HL-60/S4 treated with retinoic acid at 250 ng/mL for 4 days and 3 days (cell line): Measurements from ENCODE around the gene KIFC3.
"Not testable (repeated sequence)": the region's sequence is repeated elsewhere in the genome, so short reads cannot be mapped to it uniquely, and the experiment has no call there.

Experiments used
- in situ Hi-C: fragments of 300-500 bp; cut with MboI; formaldehyde crosslinking; loops from 2 replicates; pipeline ENCODE4 v1.7.0; 2022; ENCODE audit warnings: low sequenced_read_pairs

KIFC3 gene, protein sequence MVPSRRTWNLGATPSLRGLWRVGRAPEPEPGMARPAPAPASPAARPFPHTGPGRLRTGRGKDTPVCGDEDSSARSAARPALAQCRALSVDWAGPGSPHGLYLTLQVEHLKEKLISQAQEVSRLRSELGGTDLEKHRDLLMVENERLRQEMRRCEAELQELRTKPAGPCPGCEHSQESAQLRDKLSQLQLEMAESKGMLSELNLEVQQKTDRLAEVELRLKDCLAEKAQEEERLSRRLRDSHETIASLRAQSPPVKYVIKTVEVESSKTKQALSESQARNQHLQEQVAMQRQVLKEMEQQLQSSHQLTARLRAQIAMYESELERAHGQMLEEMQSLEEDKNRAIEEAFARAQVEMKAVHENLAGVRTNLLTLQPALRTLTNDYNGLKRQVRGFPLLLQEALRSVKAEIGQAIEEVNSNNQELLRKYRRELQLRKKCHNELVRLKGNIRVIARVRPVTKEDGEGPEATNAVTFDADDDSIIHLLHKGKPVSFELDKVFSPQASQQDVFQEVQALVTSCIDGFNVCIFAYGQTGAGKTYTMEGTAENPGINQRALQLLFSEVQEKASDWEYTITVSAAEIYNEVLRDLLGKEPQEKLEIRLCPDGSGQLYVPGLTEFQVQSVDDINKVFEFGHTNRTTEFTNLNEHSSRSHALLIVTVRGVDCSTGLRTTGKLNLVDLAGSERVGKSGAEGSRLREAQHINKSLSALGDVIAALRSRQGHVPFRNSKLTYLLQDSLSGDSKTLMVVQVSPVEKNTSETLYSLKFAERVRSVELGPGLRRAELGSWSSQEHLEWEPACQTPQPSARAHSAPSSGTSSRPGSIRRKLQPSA

GRCh38 chr16:57802341-57803133 lies at the start of gene KIFC3:
KIFC3 (minus strand) TSS chr16:57802491; CDS start chr16:57798243, 4,248 bp downstream.
- in situ Hi-C loops = no loop called here

GRCh38 chr16:57848181-57848580 lies 45.9 kb upstream of the KIFC3 start:
- in situ Hi-C loops = no loop called here

GRCh38 chr16:57846931-57847330 lies 44.6 kb upstream of the KIFC3 start:
- in situ Hi-C loops = not testable (repeated sequence)

DNA sequence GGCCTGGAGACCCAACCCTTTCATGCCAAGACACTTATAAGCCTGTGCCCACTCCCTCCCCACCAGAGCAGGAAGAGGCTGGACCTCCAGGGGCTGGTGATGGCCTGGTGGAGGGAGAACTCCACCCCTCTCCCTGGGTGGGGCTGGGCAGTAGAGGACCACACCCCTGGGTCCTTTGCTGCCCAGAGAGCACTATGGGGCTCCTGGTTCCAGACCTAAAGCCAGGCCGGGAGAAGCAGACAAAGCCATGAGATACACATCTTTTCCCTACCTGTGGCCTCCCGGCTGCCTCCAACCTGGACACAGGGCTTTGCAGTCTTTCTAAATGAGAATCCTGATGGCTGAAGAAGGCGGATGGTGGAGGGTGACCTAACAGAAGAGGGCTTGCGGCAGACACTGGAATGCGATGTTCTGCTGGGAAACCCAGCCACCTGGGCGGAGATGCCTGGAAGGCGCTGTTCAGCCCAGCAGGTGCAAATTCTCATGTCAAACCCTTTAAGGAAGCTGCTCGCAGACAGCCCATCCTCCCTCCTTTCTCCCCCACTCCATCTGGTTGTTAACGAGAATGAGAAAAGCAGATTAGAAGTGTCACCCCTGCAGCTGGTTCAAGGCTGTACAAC lies 43.9 kb upstream of the KIFC3 start:
- in situ Hi-C loops = no loop called here

- in situ Hi-C loops = no loop called here
Measured at GRCh38 chr16:57845115-57845514, 42.8 kb upstream of the KIFC3 start.

DNA sequence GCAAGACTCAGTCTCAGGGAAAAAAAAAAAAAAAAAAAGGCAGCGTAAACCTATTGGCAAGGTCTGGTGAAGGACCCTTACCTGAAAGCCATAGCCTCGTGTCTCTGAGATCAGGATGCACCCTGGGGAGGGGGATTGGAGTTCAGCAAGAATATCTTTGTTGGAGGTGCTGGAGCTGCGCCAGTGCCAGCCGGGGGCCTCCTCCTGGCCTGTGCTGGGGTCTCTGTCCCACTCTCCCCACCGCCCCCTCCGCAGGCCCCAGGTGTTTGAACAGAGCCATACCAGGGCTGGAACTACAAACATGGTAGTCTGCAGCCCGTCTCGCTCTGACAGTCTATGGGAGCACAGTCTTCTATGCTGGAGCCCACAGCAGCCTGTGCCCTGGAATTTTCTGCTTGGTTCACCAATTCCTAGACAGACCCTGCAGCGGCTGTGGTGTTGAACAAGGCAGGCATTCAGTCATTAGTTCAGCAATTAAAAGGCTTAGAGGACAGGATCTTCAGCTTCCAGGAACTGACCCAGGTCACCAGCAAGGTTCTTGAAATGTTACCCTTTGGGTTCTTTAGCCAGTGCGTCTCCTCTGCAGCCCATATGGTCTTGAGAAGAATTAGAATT lies 42.2 kb upstream of the KIFC3 start:
- in situ Hi-C loops = no loop called here

DNA sequence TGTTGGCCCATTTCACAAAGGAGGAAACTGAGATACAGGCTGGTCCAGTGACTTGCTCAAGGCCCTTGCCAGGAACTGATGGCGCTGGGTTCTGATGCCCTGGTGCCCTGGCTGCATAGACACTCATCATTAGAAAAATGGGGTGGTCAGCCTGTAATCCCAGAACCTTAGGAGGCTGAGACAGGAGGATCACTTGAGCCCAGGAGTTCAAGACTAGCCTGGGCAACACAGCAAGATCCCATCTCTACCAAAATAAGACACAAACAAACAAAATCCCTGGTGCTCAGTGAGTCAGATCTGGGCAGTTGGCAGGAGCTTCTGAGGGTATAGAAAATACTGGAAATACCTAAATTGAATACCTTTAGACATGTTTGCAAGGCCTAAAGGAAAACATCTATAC lies 41.1 kb upstream of the KIFC3 start:
- in situ Hi-C loops = no loop called here

DNA sequence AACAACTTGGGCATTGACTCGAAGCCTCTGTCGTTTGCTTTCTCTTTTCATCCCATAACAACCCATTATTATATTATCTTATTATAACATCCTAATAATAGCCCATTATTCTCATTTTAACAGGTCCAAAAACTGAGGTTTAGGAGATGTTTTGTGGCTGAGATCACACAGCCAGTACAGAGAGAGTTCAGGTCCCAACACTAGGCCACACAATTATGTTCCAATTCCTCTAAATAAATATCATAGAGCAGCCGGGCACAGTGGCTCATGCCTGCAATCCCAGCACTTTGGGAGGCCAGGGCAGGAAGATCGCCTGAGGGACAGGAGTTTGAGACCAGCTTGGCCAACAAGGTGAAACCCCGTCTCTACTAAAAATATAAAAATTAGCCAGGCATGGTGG lies 40.3 kb upstream of the KIFC3 start:
- in situ Hi-C loops = no loop called here

DNA sequence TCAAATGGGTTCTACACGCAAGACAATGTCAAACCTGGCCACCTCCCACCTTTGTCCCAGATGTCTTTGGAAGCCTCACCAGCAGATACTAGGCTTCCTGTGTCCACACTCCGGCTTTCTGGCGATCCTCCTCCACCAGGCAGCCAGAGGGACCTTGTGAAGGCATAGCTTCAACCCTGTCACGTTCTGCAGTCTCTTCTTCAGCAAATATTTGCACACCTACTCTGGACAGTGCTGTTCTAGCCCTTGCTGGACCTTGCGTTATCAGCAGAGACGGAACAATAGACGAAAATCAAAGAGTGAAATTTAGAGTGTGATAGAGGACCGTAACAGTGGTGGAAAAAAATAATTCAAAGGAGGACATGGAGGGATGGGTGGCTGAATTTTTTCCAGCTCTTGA lies 38.5 kb upstream of the KIFC3 start:
- in situ Hi-C loops = no loop called here

DNA sequence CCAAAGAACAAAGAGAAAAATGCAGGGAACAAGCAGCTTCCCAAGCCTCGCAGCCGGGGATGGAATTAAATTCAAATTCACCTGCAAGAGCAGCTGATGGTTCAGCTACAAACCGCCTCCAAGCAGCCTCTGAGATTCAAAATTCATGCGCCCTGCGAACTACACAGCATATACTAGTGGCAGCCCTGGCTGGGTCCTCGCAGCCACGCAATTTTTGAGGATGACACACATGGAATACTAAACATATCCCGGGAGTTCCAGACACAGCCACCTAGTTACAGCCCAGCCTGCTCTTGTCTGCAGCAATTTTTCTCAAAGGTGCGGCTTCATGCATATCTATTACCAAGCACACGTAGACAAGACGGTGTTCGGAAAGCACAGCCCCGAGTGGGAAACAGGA lies 35.9 kb upstream of the KIFC3 start:
- in situ Hi-C loops = no loop called here

GRCh38 chr16:57837305-57838125 lies 35.2 kb upstream of the KIFC3 start:
- in situ Hi-C loops = no loop called here

- in situ Hi-C loops = not testable (repeated sequence)
Measured at GRCh38 chr16:57835439-57835838, 33.1 kb upstream of the KIFC3 start.

DNA sequence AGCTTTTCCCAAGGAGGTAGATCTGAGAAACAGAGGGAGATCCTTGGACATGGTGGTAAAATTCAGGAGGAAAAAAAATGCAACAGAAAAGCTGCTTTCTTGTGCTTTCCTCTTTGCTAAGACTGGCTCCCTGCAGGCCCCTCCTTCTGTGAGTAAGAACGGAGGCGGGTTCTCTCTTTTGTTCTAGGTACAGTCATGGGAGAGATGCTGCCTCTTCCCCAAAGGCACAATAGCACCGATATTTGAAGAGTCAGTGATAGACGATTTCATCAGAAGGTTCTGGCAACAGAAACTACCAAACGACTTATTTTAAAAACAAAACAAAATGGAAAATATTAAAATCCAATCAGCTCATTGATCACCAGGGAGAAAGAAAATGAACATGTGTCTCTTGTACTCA lies 32.6 kb upstream of the KIFC3 start:
- in situ Hi-C loops = no loop called here

DNA sequence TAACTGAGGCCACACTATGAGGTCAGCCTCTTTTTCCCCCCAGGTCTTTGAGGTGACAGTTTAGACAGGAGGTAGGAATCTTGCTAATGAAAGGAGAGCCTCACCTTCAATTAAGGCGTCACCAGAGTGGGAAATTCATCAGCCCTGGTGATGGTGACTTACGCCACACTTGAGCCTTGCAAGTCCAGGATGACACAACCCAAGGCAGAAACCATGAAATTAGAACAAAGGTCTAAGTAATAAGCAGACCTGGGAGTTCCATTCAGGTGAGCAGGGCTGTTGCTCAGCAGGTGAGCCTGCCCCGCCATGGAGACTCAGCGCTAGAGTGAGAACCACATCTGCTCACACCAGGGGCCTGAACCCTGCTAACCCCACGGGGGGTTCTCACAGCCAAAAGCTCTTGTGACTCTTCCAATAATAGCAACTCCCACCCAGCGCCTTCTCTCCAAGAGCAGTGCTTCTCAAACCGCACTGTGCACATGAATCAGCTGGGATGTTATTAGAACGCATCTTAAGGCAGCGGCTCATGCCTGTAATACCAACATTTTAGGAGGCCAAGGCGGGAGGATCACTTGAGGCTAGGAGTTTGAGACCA lies 28.7 kb upstream of the KIFC3 start:
- in situ Hi-C loops = no loop called here

- in situ Hi-C loops = no loop called here
Measured at GRCh38 chr16:57829969-57830360, 27.7 kb upstream of the KIFC3 start.

DNA sequence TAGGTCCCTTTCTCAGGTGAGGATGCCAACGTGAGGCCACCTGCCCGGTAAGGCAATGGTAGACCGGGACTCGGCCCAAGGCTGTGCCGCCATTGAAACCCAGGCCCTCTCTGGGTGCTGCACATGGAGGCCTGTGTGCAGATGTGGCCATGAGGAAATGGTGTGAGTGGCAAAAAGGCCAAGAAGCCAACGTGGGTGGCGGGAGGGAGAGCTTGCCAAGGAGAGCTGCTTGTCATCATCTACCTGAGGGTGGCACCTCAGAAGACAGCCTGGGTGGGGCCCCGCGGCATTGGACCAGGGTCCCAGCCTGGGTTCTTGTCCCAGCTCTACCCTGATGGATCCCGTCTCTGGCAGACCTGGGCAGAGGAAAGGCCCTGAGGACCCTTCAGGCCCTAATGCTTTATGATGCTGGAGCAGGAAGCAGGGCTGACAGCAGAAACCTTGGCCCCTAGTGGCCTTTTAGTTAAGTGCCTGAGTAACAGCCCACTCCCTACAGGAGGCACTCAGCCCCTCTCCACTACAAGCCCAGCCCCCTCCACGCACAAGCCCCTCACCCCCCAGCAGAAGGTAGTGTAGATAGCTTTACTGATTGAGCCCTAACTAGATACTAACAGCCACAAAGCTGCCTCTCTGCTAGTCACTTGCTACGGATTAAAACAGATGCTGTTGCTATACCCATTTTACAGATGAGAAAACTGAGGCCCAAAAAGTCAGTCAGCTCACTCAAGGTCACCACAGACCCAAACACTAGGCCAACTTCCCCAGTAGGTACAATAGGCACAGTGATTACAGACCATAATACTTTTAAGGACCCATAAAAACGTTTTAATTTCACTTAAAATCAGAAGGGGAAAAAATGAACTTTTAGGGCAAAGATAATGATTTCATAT lies 26.2 kb upstream of the KIFC3 start:
- in situ Hi-C loops = no loop called here

DNA sequence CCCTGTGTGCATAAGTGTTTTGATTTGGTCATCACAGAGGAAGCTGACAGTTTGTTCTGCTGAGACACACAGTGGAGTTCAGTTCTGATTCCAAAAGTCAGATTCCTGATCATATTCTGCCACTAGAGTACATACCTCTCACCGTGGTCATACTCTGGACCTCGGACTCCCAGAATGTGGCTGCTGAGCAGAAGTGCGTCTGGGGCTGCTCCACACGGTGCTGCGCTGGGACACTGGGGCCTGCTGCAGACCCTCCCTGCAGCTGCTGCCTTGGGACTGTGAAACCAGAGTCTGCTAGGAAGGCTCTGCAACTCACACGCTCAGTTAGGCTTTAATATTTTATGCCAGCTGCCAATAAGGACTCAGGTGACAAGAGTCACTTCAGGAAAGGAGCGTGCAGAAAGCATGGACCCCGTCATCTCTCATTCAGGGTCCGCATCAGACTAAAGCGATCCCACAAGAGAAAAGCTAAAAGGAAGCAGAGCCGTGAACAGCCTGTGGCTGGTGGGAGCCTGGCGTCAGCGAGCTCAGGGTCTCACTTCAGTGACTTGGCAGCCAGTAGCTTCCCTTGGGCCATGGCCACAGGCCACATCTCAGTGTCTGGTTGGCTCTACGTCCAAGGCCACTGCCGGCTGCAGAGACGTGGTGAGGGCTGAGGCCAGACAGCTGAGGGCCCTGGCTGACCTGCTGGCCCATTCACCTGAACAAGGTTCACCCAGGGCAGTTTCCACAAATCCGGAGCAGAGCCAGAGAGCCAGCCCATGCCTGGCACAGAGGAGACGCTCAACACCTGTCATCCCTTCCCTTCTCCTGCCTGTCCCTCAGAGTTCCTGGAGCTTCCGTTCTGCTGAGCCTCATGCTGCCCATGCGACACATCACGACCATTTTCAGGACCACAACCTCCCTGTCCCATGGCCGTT lies 24.7 kb upstream of the KIFC3 start:
- in situ Hi-C loops = no loop called here
